Adrenal gland (tissue), 12 donors: Measurements from ENCODE around the gene MPIG6B. TPM values are rescaled to one million over a fixed set of nuclear protein-coding genes. Genes with fewer than 3 reads are reported as not detected.

Experiments
- DNase-seq, 7 donors: peaks; one replicate each; pipeline ENCODE4 v3.0.0-alpha.2; 2019 to 2020
- H3K27ac ChIP-seq, 5 donors: fragments of 200-600 bp; sonication (generic) in 4 of 5; 1 replicate in 3 of 5; 2 replicates in 2 of 5; pipeline versions ENCODE4 v1.5.1 to v1.8.0; 2016 to 2020; ENCODE audit warnings: mild to moderate bottlenecking in 1 of 5
- H3K27me3 ChIP-seq: fragments of 200-600 bp; 2 replicates; pipeline ENCODE4 v1.8.0; 2021
- H3K36me3 ChIP-seq, 2 donors: fragments of 200-600 bp; replicated peaks in 1 of 2; 1 replicate in 1 of 2; 2 replicates in 1 of 2; pipeline versions ENCODE4 v1.5.1 to v1.8.0; 2018 to 2022
- H3K4me1 ChIP-seq, 2 donors: fragments of 200-600 bp; replicated peaks in 1 of 2; 1 replicate in 1 of 2; 2 replicates in 1 of 2; pipeline versions ENCODE4 v1.5.1 to v1.8.0; 2018 to 2021
- H3K4me3 ChIP-seq, 4 donors: fragments of 200-600 bp; sonication (generic) in 3 of 4; one replicate each; pipeline ENCODE4 v1.5.1; 2016 to 2018
- H3K9me3 ChIP-seq, 3 donors: fragments of 200-600 bp; sonication (generic) in 1 of 3; replicated peaks in 1 of 3; 1 replicate in 2 of 3; 2 replicates in 1 of 3; pipeline versions ENCODE4 v1.5.1 to v1.8.0; 2016 to 2021
- CTCF ChIP-seq, 6 experiments: fragments of 450-650 bp in 4 of 6; fragments of 200-600 bp in 2 of 6; sonication (generic) in 1 of 6; IDR thresholded peaks; 1 replicate in 5 of 6; 2 replicates in 1 of 6; pipeline versions ENCODE4 v1.5.1 to v1.8.0; 2016 to 2021; ENCODE audit warnings: antibody characterized with exemption in 6 of 6, mild to moderate bottlenecking in 2 of 6, moderate library complexity in 1 of 6
- POLR2A ChIP-seq, 2 donors: fragments of 450-650 bp; IDR thresholded peaks; one replicate each; pipeline ENCODE4 v1.6.1; 2017; ENCODE audit warnings: antibody characterized with exemption in 2 of 2, mild to moderate bottlenecking in 2 of 2, moderate library complexity in 1 of 2
- WGBS, 4 donors: extraction: QIAGEN DNeasy Blood & Tissue Kit in 2 of 4; methylation state at CpG; one replicate each; pipeline versions ENCODE4 v1.1.5 to v1.1.7; 2013 to 2017; 5-methylcytosine and 5-hydroxymethylcytosine counted together
- intact Hi-C, 2 donors: fragments of 100-400 bp; cut with DNase I; formaldehyde crosslinking; loops; one replicate each; pipeline versions ENCODE4 v1.14.1 to v1.15.0; 2022 to 2023
- polyA plus RNA-seq, 3 donors: library from polyadenylated mRNA; stranded (reverse); fragments of 200-250 nt in 2 of 3; fragments of 350-450 nt in 1 of 3; fragmentation: Illumina TruSeq in 1 of 3; extraction: RNeasy Lipid Tissue Mini Kit (QIAGEN cat#74804) in 1 of 3; gene quantifications; one replicate each; pipeline ENCODE4 v1.2.3, GENCODE V29; 2013 to 2014
- total RNA-seq, 9 donors: library from RNA; depleted of rRNA in 4 of 9; stranded (reverse); fragments of >200 nt in 4 of 9; fragments of 120-200 nt in 1 of 9; fragmentation: NEBNext Ultra II Directional in 1 of 9; extraction: Animal tissue kit (Norgen Biotek cat#: 25700) in 1 of 9; gene quantifications; one replicate each; pipeline versions ENCODE4 v1.1.0 to v1.2.4, GENCODE V29; 2013 to 2023
- donor health status: healthy with polysubstance abuse.
- donor health status: Bipolar disorder and iron deficiency.
- donor health status: DM: yes; HTN: yes; CAD: no.
- donor health status: DM: no; HTN: no; CAD: no.
- donor health status: DM: no; HTN: no; CAD: no.
- donor health status: DM: yes; HTN: yes; CAD: no.

The MPIG6B gene
- total and polyA plus RNA-seq, 12 donors, result 0.07 to 0.65 (median 0.15) TPM; not detected in 8

- intact Hi-C loops, result no loop called here
- Histone ChIP-seq H3K4me1 (no peaks in the 10 kb centered on the region), H3K4me3 (no peak within 1 kb of the TSS), H3K9me3 (no peaks in the 10 kb centered on the region), H3K27ac (no peak within 1 kb of the TSS), H3K36me3 (no peaks in the 10 kb centered on the region), H3K27me3 (no peaks in the 10 kb centered on the region)
- DNase-seq, result no peak
- TF ChIP-seq POLR2A (IDR thresholded peaks at IDR 0.05) (no peak), CTCF (IDR thresholded peaks at IDR 0.05) (no peak)
- WGBS, 4 donors, result 75 to 89% (median 82%) methylated on average over 5 to 16 of the region's 16 CpGs
Measured at GRCh38 chr6:31715022-31715958, 7.9 kb upstream of the MPIG6B start, which contains the start of gene LY6G6D. Gene LY6G6D, plus strand, starts transcription at chr6:31715348. Its CDS starts 8 bp downstream, at chr6:31715356.

GRCh38 chr6:31717499-31718222, 5.5 kb upstream of the MPIG6B start:
- no peaks in the 10 kb centered on the region for H3K27me3 ChIP-seq
- no peak overlapping the region for H3K4me3 ChIP-seq
- intact Hi-C loops, result no loop called here
- H3K27ac ChIP-seq, result no peak overlapping the region
- no peaks in the 10 kb centered on the region for H3K36me3 ChIP-seq
- DNase-seq, result no peak
- 56 to 75% (median 72%) methylated on average over 10 of the region's 10 CpGs for WGBS, 4 donors
- no peaks in the 10 kb centered on the region for H3K9me3 ChIP-seq
- TF ChIP-seq POLR2A (IDR thresholded peaks at IDR 0.05), result no peak
- no peak for TF ChIP-seq CTCF (IDR thresholded peaks at IDR 0.05)
- H3K4me1 ChIP-seq, result no peaks in the 10 kb centered on the region

GRCh38 chr6:31718265-31718664, 4.9 kb upstream of the MPIG6B start:
- H3K36me3 ChIP-seq, result no peaks in the 10 kb centered on the region
- intact Hi-C loops, result no loop called here
- H3K4me3 ChIP-seq, result no peak overlapping the region
- no peaks in the 10 kb centered on the region for H3K27me3 ChIP-seq
- TF ChIP-seq POLR2A (IDR thresholded peaks at IDR 0.05), result no peak
- no peak for TF ChIP-seq CTCF (IDR thresholded peaks at IDR 0.05)
- WGBS, 4 donors, result 75 to 86% (median 85%) methylated on average over 1 of the region's 1 CpG
- H3K9me3 ChIP-seq, result no peaks in the 10 kb centered on the region
- no peaks in the 10 kb centered on the region for H3K4me1 ChIP-seq
- DNase-seq, result no peak
- H3K27ac ChIP-seq, result no peak overlapping the region

- Histone ChIP-seq H3K4me3 (no peak overlapping the region), H3K4me1 (no peaks in the 10 kb centered on the region), H3K9me3 (no peaks in the 10 kb centered on the region), H3K27ac (no peak overlapping the region), H3K27me3 (no peaks in the 10 kb centered on the region), H3K36me3 (no peaks in the 10 kb centered on the region)
- intact Hi-C loops, result no loop called here
- TF ChIP-seq CTCF (IDR thresholded peaks at IDR 0.05), result no peak
- no peak for TF ChIP-seq POLR2A (IDR thresholded peaks at IDR 0.05)
- DNase-seq, result no peak
- 77 to 81% (median 80%) methylated on average over 4 to 6 of the region's 6 CpGs for WGBS, 4 donors
Measured at GRCh38 chr6:31719001-31719400, 4.2 kb upstream of the MPIG6B start.
